Measurements from ENCODE around the gene SLC35B2.

- TF ChIP-seq POLR2A (IDR thresholded peaks at IDR 0.05; ENCODE audit: low read depth, low read length): no peak
- TF ChIP-seq ETV6 (conservative IDR thresholded peaks at IDR 0.05 in 1 of 2, IDR thresholded peaks at IDR 0.05 in 1 of 2; ENCODE audit: borderline replicate concordance in 1 of 2, low read depth in 1 of 2): no peak
- TF ChIP-seq ZNF274 (IDR thresholded peaks at IDR 0.05; ENCODE audit: insufficient read depth, insufficient read length): no peak
- TF ChIP-seq EZH2 (IDR thresholded peaks at IDR 0.05; ENCODE audit: borderline replicate concordance, control insufficient read depth, low read depth, low read length): no peak
- no peak for TF ChIP-seq CHD4 (IDR thresholded peaks at IDR 0.05)
- TF ChIP-seq, protein P1, sequence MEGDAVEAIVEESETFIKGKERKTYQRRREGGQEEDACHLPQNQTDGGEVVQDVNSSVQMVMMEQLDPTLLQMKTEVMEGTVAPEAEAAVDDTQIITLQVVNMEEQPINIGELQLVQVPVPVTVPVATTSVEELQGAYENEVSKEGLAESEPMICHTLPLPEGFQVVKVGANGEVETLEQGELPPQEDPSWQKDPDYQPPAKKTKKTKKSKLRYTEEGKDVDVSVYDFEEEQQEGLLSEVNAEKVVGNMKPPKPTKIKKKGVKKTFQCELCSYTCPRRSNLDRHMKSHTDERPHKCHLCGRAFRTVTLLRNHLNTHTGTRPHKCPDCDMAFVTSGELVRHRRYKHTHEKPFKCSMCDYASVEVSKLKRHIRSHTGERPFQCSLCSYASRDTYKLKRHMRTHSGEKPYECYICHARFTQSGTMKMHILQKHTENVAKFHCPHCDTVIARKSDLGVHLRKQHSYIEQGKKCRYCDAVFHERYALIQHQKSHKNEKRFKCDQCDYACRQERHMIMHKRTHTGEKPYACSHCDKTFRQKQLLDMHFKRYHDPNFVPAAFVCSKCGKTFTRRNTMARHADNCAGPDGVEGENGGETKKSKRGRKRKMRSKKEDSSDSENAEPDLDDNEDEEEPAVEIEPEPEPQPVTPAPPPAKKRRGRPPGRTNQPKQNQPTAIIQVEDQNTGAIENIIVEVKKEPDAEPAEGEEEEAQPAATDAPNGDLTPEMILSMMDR (IDR thresholded peaks at IDR 0.05 in 2 of 3, conservative IDR thresholded peaks at IDR 0.05 in 1 of 3; ENCODE audit: control insufficient read depth in 2 of 3, extremely low read depth in 1 of 3, insufficient read depth in 1 of 3, low read depth in 3 of 3, low read length in 3 of 3): no peak
- TF ChIP-seq POLR2AphosphoS5 (IDR thresholded peaks at IDR 0.05; ENCODE audit: low read length): no peak
- TF ChIP-seq, protein P2, sequence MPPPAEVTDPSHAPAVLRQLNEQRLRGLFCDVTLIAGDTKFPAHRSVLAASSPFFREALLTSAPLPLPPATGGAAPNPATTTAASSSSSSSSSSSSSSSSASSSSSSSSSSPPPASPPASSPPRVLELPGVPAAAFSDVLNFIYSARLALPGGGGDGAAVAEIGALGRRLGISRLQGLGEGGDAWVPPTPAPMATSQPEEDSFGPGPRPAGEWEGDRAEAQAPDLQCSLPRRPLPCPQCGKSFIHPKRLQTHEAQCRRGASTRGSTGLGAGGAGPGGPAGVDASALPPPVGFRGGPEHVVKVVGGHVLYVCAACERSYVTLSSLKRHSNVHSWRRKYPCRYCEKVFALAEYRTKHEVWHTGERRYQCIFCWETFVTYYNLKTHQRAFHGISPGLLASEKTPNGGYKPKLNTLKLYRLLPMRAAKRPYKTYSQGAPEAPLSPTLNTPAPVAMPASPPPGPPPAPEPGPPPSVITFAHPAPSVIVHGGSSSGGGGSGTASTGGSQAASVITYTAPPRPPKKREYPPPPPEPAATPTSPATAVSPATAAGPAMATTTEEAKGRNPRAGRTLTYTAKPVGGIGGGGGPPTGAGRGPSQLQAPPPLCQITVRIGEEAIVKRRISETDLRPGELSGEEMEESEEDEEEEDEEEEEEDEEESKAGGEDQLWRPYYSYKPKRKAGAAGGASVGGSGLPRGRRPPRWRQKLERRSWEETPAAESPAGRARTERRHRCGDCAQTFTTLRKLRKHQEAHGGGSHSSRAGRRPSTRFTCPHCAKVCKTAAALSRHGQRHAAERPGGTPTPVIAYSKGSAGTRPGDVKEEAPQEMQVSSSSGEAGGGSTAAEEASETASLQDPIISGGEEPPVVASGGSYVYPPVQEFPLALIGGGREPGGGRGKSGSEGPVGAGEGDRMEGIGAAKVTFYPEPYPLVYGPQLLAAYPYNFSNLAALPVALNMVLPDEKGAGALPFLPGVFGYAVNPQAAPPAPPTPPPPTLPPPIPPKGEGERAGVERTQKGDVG (CRISPR knock-in tag; IDR thresholded peaks at IDR 0.05): no peak
- no peak for TF ChIP-seq BACH1 (IDR thresholded peaks at IDR 0.05; ENCODE audit: borderline replicate concordance)
- TF ChIP-seq GABPA (IDR thresholded peaks at IDR 0.05; ENCODE audit: low read depth): no peak
- no peak for TF ChIP-seq BCL3 (IDR thresholded peaks at IDR 0.05; ENCODE audit: borderline replicate concordance, insufficient read depth, low read depth, low read length, poor library complexity, severe bottlenecking)
Measured at GRCh38 chr6:44270526-44271405, 13.4 kb upstream of the SLC35B2 start.

All from GM12878 (cell line).